ENCODE measurements around the gene SPTB. TPM values are rescaled to one million over a fixed set of nuclear protein-coding genes. Genes with fewer than 3 reads are reported as not detected.

SPTB gene
- total and polyA plus RNA-seq, 5 experiments from 2014 or later: 0.14 TPM; not detected in 4

- POLR2A ChIA-PET: no interaction called here
- no peak overlapping the region for H3K27ac Mint-ChIP-seq
- H3K4me1 Mint-ChIP-seq: no peaks in the 10 kb centered on the region
- no peaks in the 10 kb centered on the region for H3K9me3 Mint-ChIP-seq
- H3K27me3 Mint-ChIP-seq: peaks cover 7 to 27% (median 23%) of the 10 kb centered on the region in 5 donors
- ATAC-seq (no peak), DNase-seq (no peak)
- no peaks in the 10 kb centered on the region for H3K36me3 Mint-ChIP-seq
- H3K4me3 Mint-ChIP-seq: no peak overlapping the region
Observed at GRCh38 chr14:64864258-64864657, 15.4 kb downstream of the SPTB start.

GRCh38 chr14:64861916-64862315, 17.8 kb downstream of the SPTB start:
- ATAC-seq (no peak), DNase-seq (no peak)
- POLR2A ChIA-PET: no interaction called here
- no peaks in the 10 kb centered on the region for H3K4me1 Mint-ChIP-seq
- peaks cover 8 to 21% (median 17%) of the 10 kb centered on the region in 5 donors for H3K27me3 Mint-ChIP-seq
- H3K4me3 Mint-ChIP-seq: no peak overlapping the region
- no peaks in the 10 kb centered on the region for H3K9me3 Mint-ChIP-seq
- H3K36me3 Mint-ChIP-seq: no peaks in the 10 kb centered on the region
- H3K27ac Mint-ChIP-seq: no peak overlapping the region

GRCh38 chr14:64860039-64860438, 19.7 kb downstream of the SPTB start:
- ATAC-seq: no peak
- Mint-ChIP-seq H3K4me3 (no peak overlapping the region), H3K9me3 (no peaks in the 10 kb centered on the region), H3K27me3 (peaks cover 7 to 16% (median 14%) of the 10 kb centered on the region in 5 donors), H3K27ac (no peak overlapping the region), H3K36me3 (no peaks in the 10 kb centered on the region), H3K4me1 (no peaks in the 10 kb centered on the region)
- POLR2A ChIA-PET: no interaction called here
- DNase-seq: no peak

GRCh38 chr14:64857979-64858744, 21.5 kb downstream of the SPTB start:
- no peak for DNase-seq
- ATAC-seq: no peak
- POLR2A ChIA-PET: no interaction called here
- Mint-ChIP-seq H3K4me1 (no peaks in the 10 kb centered on the region), H3K27ac (no peak overlapping the region), H3K9me3 (no peaks in the 10 kb centered on the region), H3K4me3 (no peak overlapping the region), H3K27me3 (peaks cover 7 to 21% (median 13%) of the 10 kb centered on the region in 5 donors), H3K36me3 (no peaks in the 10 kb centered on the region)

GRCh38 chr14:64856529-64857445, 22.9 kb downstream of the SPTB start:
- ATAC-seq: no peak

GRCh38 chr14:64855721-64856528, 23.8 kb downstream of the SPTB start:
- DNase-seq (no peak), ATAC-seq (no peak)
- H3K36me3 Mint-ChIP-seq: no peaks in the 10 kb centered on the region
- H3K4me1 Mint-ChIP-seq: no peaks in the 10 kb centered on the region
- H3K27ac Mint-ChIP-seq: no peak overlapping the region
- H3K4me3 Mint-ChIP-seq: no peak overlapping the region
- POLR2A ChIA-PET: no interaction called here
- peaks cover 0 to 1% (median 0%) of the 10 kb centered on the region in 9 donors for H3K9me3 Mint-ChIP-seq
- peaks cover 6 to 35% (median 20%) of the 10 kb centered on the region in 5 donors for H3K27me3 Mint-ChIP-seq

More at GRCh38 chr14:64856529-64857445, 22.9 kb downstream of the SPTB start:
- H3K27me3 Mint-ChIP-seq: peaks cover 7 to 28% (median 15%) of the 10 kb centered on the region in 5 donors
- H3K9me3 Mint-ChIP-seq: peaks cover 0 to 1% (median 0%) of the 10 kb centered on the region in 9 donors
- no peak overlapping the region for H3K4me3 Mint-ChIP-seq
- no peak overlapping the region for H3K27ac Mint-ChIP-seq
- DNase-seq: no peak
- POLR2A ChIA-PET: no interaction called here
- no peaks in the 10 kb centered on the region for H3K4me1 Mint-ChIP-seq
- H3K36me3 Mint-ChIP-seq: no peaks in the 10 kb centered on the region

GRCh38 chr14:64850369-64851137, 29.2 kb downstream of the SPTB start:
- Mint-ChIP-seq H3K27me3 (peaks cover 11 to 47% (median 19%) of the 10 kb centered on the region in 5 donors), H3K4me1 (peaks cover 0 to 7% (median 3%) of the 10 kb centered on the region in 4 donors), H3K4me3 (no peak overlapping the region), H3K27ac (no peak overlapping the region), H3K36me3 (no peaks in the 10 kb centered on the region), H3K9me3 (peaks cover 0 to 1% (median 0%) of the 10 kb centered on the region in 9 donors)
- POLR2A ChIA-PET: no interaction called here
- no peak for DNase-seq
- no peak for ATAC-seq

- ATAC-seq (no peak), DNase-seq (no peak)
- Mint-ChIP-seq H3K27me3 (peaks cover 13 to 53% (median 19%) of the 10 kb centered on the region in 5 donors), H3K4me3 (no peak overlapping the region), H3K4me1 (peaks cover 0 to 7% (median 3%) of the 10 kb centered on the region in 4 donors), H3K36me3 (no peaks in the 10 kb centered on the region), H3K9me3 (peaks cover 0 to 1% (median 0%) of the 10 kb centered on the region in 9 donors), H3K27ac (no peak overlapping the region)
- POLR2A ChIA-PET: no interaction called here
Observed at GRCh38 chr14:64849940-64850339, 29.8 kb downstream of the SPTB start.

- ATAC-seq (no peak), DNase-seq (no peak)
- H3K9me3 Mint-ChIP-seq: peaks cover 0 to 1% (median 0%) of the 10 kb centered on the region in 9 donors
- H3K4me3 Mint-ChIP-seq: no peak overlapping the region
- H3K27me3 Mint-ChIP-seq: peaks cover 18 to 67% (median 24%) of the 10 kb centered on the region in 5 donors
- H3K4me1 Mint-ChIP-seq: peaks cover 0 to 7% (median 3%) of the 10 kb centered on the region in 4 donors
- H3K36me3 Mint-ChIP-seq: no peaks in the 10 kb centered on the region
- POLR2A ChIA-PET: no interaction called here
- H3K27ac Mint-ChIP-seq: no peak overlapping the region
Observed at GRCh38 chr14:64848239-64848638, 31.5 kb downstream of the SPTB start.

- H3K4me3 Mint-ChIP-seq: no peak overlapping the region
- POLR2A ChIA-PET: no interaction called here
- peaks cover 0 to 7% (median 3%) of the 10 kb centered on the region in 4 donors for H3K4me1 Mint-ChIP-seq
- H3K36me3 Mint-ChIP-seq: no peaks in the 10 kb centered on the region
- no peaks in the 10 kb centered on the region for H3K9me3 Mint-ChIP-seq
- no peak for ATAC-seq
- H3K27me3 Mint-ChIP-seq: peaks cover 18 to 69% (median 28%) of the 10 kb centered on the region in 5 donors
- no peak overlapping the region for H3K27ac Mint-ChIP-seq
- no peak for DNase-seq
Observed at GRCh38 chr14:64846319-64846718, 33.4 kb downstream of the SPTB start.

GRCh38 chr14:64845878-64846277, 33.8 kb downstream of the SPTB start:
- H3K4me1 Mint-ChIP-seq: peaks cover 0 to 7% (median 3%) of the 10 kb centered on the region in 4 donors
- POLR2A ChIA-PET: no interaction called here
- H3K27ac Mint-ChIP-seq: no peak overlapping the region
- no peaks in the 10 kb centered on the region for H3K9me3 Mint-ChIP-seq
- H3K36me3 Mint-ChIP-seq: no peaks in the 10 kb centered on the region
- H3K4me3 Mint-ChIP-seq: no peak overlapping the region
- no peak for ATAC-seq
- no peak for DNase-seq
- peaks cover 17 to 70% (median 31%) of the 10 kb centered on the region in 5 donors for H3K27me3 Mint-ChIP-seq

Data from naive thymus-derived CD8-positive, alpha-beta T cell (primary cell).